Measurements from ENCODE around the gene GRAMD1B.

Gene GRAMD1B

GRCh38 chr11:123593570-123593969, 163.5 kb downstream of the GRAMD1B start:
- DNase-seq: no peak

- DNase-seq: no peak
Measured at GRCh38 chr11:123594188-123594901, 164.3 kb downstream of the GRAMD1B start.

- no peak for DNase-seq
Measured at GRCh38 chr11:123594921-123595320, 164.9 kb downstream of the GRAMD1B start.

GRCh38 chr11:123597859-123598258, 167.8 kb downstream of the GRAMD1B start:
- DNase-seq: no peak

GRCh38 chr11:123601136-123601535, 171.1 kb downstream of the GRAMD1B start:
- DNase-seq: no peak

GRCh38 chr11:123601743-123602142, 171.7 kb downstream of the GRAMD1B start:
- DNase-seq: no peak

GRCh38 chr11:123603666-123604065, 173.6 kb downstream of the GRAMD1B start:
- DNase-seq: no peak

- DNase-seq: no peak
Measured at GRCh38 chr11:123607781-123608180, 177.7 kb downstream of the GRAMD1B start.

- no peak for DNase-seq
Measured at GRCh38 chr11:123608371-123608770, 178.3 kb downstream of the GRAMD1B start.

- DNase-seq: no peak
Measured at GRCh38 chr11:123608945-123609344, 178.9 kb downstream of the GRAMD1B start.

- DNase-seq: no peak
Measured at GRCh38 chr11:123611698-123612097, 181.6 kb downstream of the GRAMD1B start.

GRCh38 chr11:123616505-123617198, 186.6 kb downstream of the GRAMD1B start:
- DNase-seq: peak in 1 of 2 experiments; percentile 32

GRCh38 chr11:123622576-123622975, 192.5 kb downstream of the GRAMD1B start:
- no peak for DNase-seq

- DNase-seq: no peak
Measured at GRCh38 chr11:123624974-123625373, 194.9 kb downstream of the GRAMD1B start.

- DNase-seq: no peak
Measured at GRCh38 chr11:123628936-123629683, 199.0 kb downstream of the GRAMD1B start.

- DNase-seq: no peak
Measured at GRCh38 chr11:123630126-123630608, 200.1 kb downstream of the GRAMD1B start.

- DNase-seq: no peak
Measured at GRCh38 chr11:123640029-123640428, 210.0 kb downstream of the GRAMD1B start.

- peak; percentile 7 to 51 for DNase-seq
Measured at GRCh38 chr11:123640677-123641494, 210.8 kb downstream of the GRAMD1B start.

- DNase-seq: no peak
Measured at GRCh38 chr11:123641495-123641840, 211.4 kb downstream of the GRAMD1B start.

GRCh38 chr11:123642435-123642834, 212.4 kb downstream of the GRAMD1B start:
- no peak for DNase-seq

- peak in 1 of 2 experiments; percentile 25 for DNase-seq
Measured at GRCh38 chr11:123645286-123645975, 215.4 kb downstream of the GRAMD1B start.

- no peak for DNase-seq
Measured at GRCh38 chr11:123650901-123651300, 220.8 kb downstream of the GRAMD1B start.

Measured in NCI-H446 (cell line).